H9 (cell line): ENCODE results near the gene LRP1B. TPM values are rescaled to one million over a fixed set of nuclear protein-coding genes. Genes with fewer than 3 reads are reported as not detected.

Experiments
- DNase-seq: peaks from one replicate; pipeline ENCODE4 v3.0.0-alpha.2; 2017
- H2AFZ ChIP-seq: one replicate; pipeline ENCODE4 v1.6.1; 2013; ENCODE audit warnings: mild to moderate bottlenecking, low read length, control low read depth, moderate library complexity
- H2AK5ac ChIP-seq: 2 replicates; pipeline ENCODE4 v1.6.1; 2013; ENCODE audit warnings: low read length, control low read depth, mixed read lengths; ENCODE audit not compliant: insufficient read length
- H2BK120ac ChIP-seq: one replicate; pipeline ENCODE4 v1.6.1; 2013; ENCODE audit warnings: low read depth, mild to moderate bottlenecking, low read length, control low read depth, inconsistent platforms; ENCODE audit not compliant: poor library complexity, severe bottlenecking
- H2BK12ac ChIP-seq: 2 replicates; pipeline ENCODE4 v1.6.1; 2013; ENCODE audit warnings: low read length, control low read depth, mixed read lengths, low read depth; ENCODE audit not compliant: insufficient read length
- H2BK15ac ChIP-seq: 2 replicates; pipeline ENCODE4 v1.6.1; 2013; ENCODE audit warnings: low read depth, low read length, control low read depth
- H2BK20ac ChIP-seq: one replicate; pipeline ENCODE4 v1.6.1; 2013; ENCODE audit warnings: low read depth, mild to moderate bottlenecking, low read length, control low read depth, inconsistent platforms; ENCODE audit not compliant: poor library complexity, severe bottlenecking
- H2BK5ac ChIP-seq: 2 replicates; pipeline ENCODE4 v1.6.1; 2013; ENCODE audit warnings: low read length, control low read depth, mixed read lengths; ENCODE audit not compliant: insufficient read length
- H3K14ac ChIP-seq: 2 replicates; pipeline ENCODE4 v1.6.1; 2013; ENCODE audit warnings: low read length, control low read depth; ENCODE audit not compliant: insufficient read depth
- H3K18ac ChIP-seq: 2 replicates; pipeline ENCODE4 v1.6.1; 2013; ENCODE audit warnings: low read depth, mild to moderate bottlenecking, mixed read lengths, low read length, control low read depth; ENCODE audit not compliant: insufficient read length
- H3K23ac ChIP-seq: 2 replicates; pipeline ENCODE4 v1.6.1; 2013; ENCODE audit warnings: low read length, control low read depth, mixed read lengths, low read depth; ENCODE audit not compliant: insufficient read length
- H3K23me2 ChIP-seq: 2 replicates; pipeline ENCODE4 v1.6.1; 2013; ENCODE audit warnings: low read depth, mild to moderate bottlenecking, mixed read lengths, low read length, control low read depth; ENCODE audit not compliant: insufficient read length, poor library complexity, severe bottlenecking
- H3K27ac ChIP-seq: 2 replicates; pipeline ENCODE4 v1.5.1; 2013; ENCODE audit warnings: low read length, control low read depth, mixed read lengths, low read depth; ENCODE audit not compliant: insufficient read length
- H3K27me3 ChIP-seq: 2 replicates; pipeline ENCODE4 v1.6.1; 2013; ENCODE audit warnings: low read length, control low read depth, inconsistent platforms; ENCODE audit not compliant: insufficient read depth
- H3K4ac ChIP-seq: 2 replicates; pipeline ENCODE4 v1.6.1; 2013; ENCODE audit warnings: low read depth, mild to moderate bottlenecking, control low read depth, inconsistent platforms, low read length, moderate library complexity
- H3K4me1 ChIP-seq: 2 replicates; pipeline ENCODE4 v1.6.1; 2013; ENCODE audit warnings: low read length, control low read depth, inconsistent platforms; ENCODE audit not compliant: insufficient read depth
- H3K4me2 ChIP-seq: 2 replicates; pipeline ENCODE4 v1.6.1; 2013; ENCODE audit warnings: low read length, control low read depth, mixed read lengths; ENCODE audit not compliant: insufficient read length, insufficient read depth
- H3K56ac ChIP-seq: 2 replicates; pipeline ENCODE4 v1.6.1; 2013; ENCODE audit warnings: low read depth, mild to moderate bottlenecking, mixed read lengths, low read length, control low read depth; ENCODE audit not compliant: insufficient read length
- H3K79me1 ChIP-seq: 2 replicates; pipeline ENCODE4 v1.6.1; 2013; ENCODE audit warnings: low read depth, mild to moderate bottlenecking, moderate library complexity, low read length, control low read depth, inconsistent platforms; ENCODE audit not compliant: insufficient read depth, poor library complexity, severe bottlenecking
- H3K79me2 ChIP-seq: 2 replicates; pipeline ENCODE4 v1.6.1; 2013; ENCODE audit warnings: low read length, control low read depth, inconsistent platforms; ENCODE audit not compliant: insufficient read depth
- H3K9ac ChIP-seq: 2 replicates; pipeline ENCODE4 v1.6.1; 2013; ENCODE audit warnings: low read length, control low read depth, mixed read lengths; ENCODE audit not compliant: insufficient read length; ENCODE audit errors: extremely low read depth
- H3K9me3 ChIP-seq: one replicate; pipeline ENCODE4 v1.6.1; 2013; ENCODE audit warnings: low read depth, low read length, inconsistent platforms; ENCODE audit not compliant: control insufficient read depth
- H3T11ph ChIP-seq: one replicate; pipeline ENCODE4 v1.6.1; 2013; ENCODE audit warnings: mild to moderate bottlenecking, low read length, control low read depth, inconsistent platforms
- H4K20me1 ChIP-seq: one replicate; pipeline ENCODE4 v1.6.1; 2013; ENCODE audit not compliant: control insufficient read depth, insufficient read length, insufficient read depth
- H4K5ac ChIP-seq: 2 replicates; pipeline ENCODE4 v1.6.1; 2013; ENCODE audit warnings: low read depth, mild to moderate bottlenecking, mixed read lengths, low read length, control low read depth; ENCODE audit not compliant: insufficient read length
- H4K8ac ChIP-seq: replicated peaks from 2 replicates; pipeline ENCODE4 v1.6.1; 2013; ENCODE audit warnings: low read length, control low read depth, mixed read lengths, low read depth; ENCODE audit not compliant: insufficient read length
- H4K91ac ChIP-seq: 2 replicates; pipeline ENCODE4 v1.6.1; 2013; ENCODE audit warnings: low read depth, mild to moderate bottlenecking, moderate library complexity, mixed read lengths, low read length, control low read depth; ENCODE audit not compliant: insufficient read length
- H3K27ac Mint-ChIP-seq, 3 experiments: 2 replicates in 2 of 3; 3 replicates in 1 of 3; pipeline ENCODE4 v1.8.0; 2020 to 2021; ENCODE audit warnings: mixed read lengths in 3 of 3, mild to moderate bottlenecking in 1 of 3, moderate library complexity in 1 of 3
- H3K27me3 Mint-ChIP-seq: 2 replicates; pipeline ENCODE4 v1.8.0; 2021; ENCODE audit warnings: low read depth, mild to moderate bottlenecking, moderate library complexity, mixed read lengths
- H3K36me3 Mint-ChIP-seq, 3 experiments: 2 replicates in 2 of 3; 3 replicates in 1 of 3; pipeline ENCODE4 v1.8.0; 2020 to 2021; ENCODE audit warnings: low read depth in 3 of 3, mixed read lengths in 3 of 3; ENCODE audit not compliant: insufficient read depth in 1 of 3
- H3K4me1 Mint-ChIP-seq, 2 experiments: 2 replicates each; pipeline ENCODE4 v1.8.0; 2020; ENCODE audit warnings: mixed read lengths in 2 of 2
- H3K4me3 Mint-ChIP-seq, 2 experiments: 2 replicates in 1 of 2; 3 replicates in 1 of 2; pipeline ENCODE4 v1.8.0; 2020 to 2021; ENCODE audit warnings: mild to moderate bottlenecking in 2 of 2, mixed read lengths in 2 of 2, moderate library complexity in 1 of 2
- H3K9me3 Mint-ChIP-seq, 2 experiments: 2 replicates in 1 of 2; 3 replicates in 1 of 2; pipeline ENCODE4 v1.8.0; 2020; ENCODE audit warnings: mild to moderate bottlenecking in 2 of 2, mixed read lengths in 2 of 2, moderate library complexity in 1 of 2
- WGBS: extraction: QIAGEN DNeasy Blood & Tissue Kit; methylation state at CpG from one replicate; pipeline ENCODE4 v1.1.7; 2013; ENCODE audit warnings: missing lambda C conversion rate, low lambda C conversion rate, mixed read lengths; ENCODE audit not compliant: insufficient read length; ENCODE audit errors: extremely low coverage; 5-methylcytosine and 5-hydroxymethylcytosine counted together
- total RNA-seq: library from RNA; stranded (reverse); gene quantifications from 2 replicates; pipeline ENCODE4 v1.2.1, GENCODE V29; 2021
- TF ChIP-seq, protein P1 (sequence below): fragments of 200-600 bp; sonication (generic); conservative IDR thresholded peaks from 3 replicates; pipeline ENCODE4 v1.8.0; 2021; ENCODE audit warnings: antibody characterized with exemption, mild to moderate bottlenecking

The LRP1B gene
- total RNA-seq, 1 experiment from 2014 or later: not detected

DNA sequence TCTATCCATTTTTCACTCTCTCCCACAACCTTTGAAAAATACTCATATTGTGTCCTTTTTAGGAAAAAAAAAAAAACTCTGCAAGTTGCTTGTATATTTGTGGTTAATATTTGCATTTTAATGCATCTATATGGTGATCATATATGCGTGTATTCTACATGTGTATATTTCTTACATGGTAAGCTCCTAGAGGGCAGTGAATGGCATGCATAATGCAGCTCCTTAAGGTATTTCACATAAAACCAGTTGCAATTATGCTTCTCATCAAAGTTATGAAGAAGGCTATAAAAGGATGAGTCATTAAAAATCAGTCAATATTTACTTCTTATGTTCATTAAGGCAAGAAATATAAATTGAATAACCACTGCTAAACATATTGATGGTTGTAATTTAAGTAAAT, 100.8 kb downstream of the LRP1B start:
- peaks cover 2% of the 10 kb centered on the region; the same call in 1 of the 2 replicates for H3K4me1 ChIP-seq
- H3K9me3 ChIP-seq: no peaks in the 10 kb centered on the region
- no peaks in the 10 kb centered on the region for H3K9me3 Mint-ChIP-seq
- no peak overlapping the region for H3K56ac ChIP-seq
- no peak overlapping the region for H2BK5ac ChIP-seq
- DNase-seq: no peak
- H3K4me1 Mint-ChIP-seq: peaks cover 11 to 14% of the 10 kb centered on the region in 2 experiments
- no peak overlapping the region for H2BK15ac ChIP-seq
- no peak overlapping the region for H3K4me2 ChIP-seq
- H3K27ac Mint-ChIP-seq: no peak overlapping the region; a peak in 1 of 7 replicates
- no peaks in the 10 kb centered on the region for H4K20me1 ChIP-seq
- no peaks in the 10 kb centered on the region for H3K79me2 ChIP-seq
- H3K27ac ChIP-seq: no peak overlapping the region
- H2BK12ac ChIP-seq: no peak overlapping the region
- no peaks in the 10 kb centered on the region for H3K36me3 Mint-ChIP-seq
- H3K27me3 ChIP-seq: no peaks in the 10 kb centered on the region
- TF ChIP-seq, protein P1, sequence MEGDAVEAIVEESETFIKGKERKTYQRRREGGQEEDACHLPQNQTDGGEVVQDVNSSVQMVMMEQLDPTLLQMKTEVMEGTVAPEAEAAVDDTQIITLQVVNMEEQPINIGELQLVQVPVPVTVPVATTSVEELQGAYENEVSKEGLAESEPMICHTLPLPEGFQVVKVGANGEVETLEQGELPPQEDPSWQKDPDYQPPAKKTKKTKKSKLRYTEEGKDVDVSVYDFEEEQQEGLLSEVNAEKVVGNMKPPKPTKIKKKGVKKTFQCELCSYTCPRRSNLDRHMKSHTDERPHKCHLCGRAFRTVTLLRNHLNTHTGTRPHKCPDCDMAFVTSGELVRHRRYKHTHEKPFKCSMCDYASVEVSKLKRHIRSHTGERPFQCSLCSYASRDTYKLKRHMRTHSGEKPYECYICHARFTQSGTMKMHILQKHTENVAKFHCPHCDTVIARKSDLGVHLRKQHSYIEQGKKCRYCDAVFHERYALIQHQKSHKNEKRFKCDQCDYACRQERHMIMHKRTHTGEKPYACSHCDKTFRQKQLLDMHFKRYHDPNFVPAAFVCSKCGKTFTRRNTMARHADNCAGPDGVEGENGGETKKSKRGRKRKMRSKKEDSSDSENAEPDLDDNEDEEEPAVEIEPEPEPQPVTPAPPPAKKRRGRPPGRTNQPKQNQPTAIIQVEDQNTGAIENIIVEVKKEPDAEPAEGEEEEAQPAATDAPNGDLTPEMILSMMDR: no peak
- H4K5ac ChIP-seq: no peak overlapping the region
- H2AK5ac ChIP-seq: no peak overlapping the region
- H3K18ac ChIP-seq: no peak overlapping the region
- H3K23ac ChIP-seq: no peak overlapping the region
- H3K79me1 ChIP-seq: no peaks in the 10 kb centered on the region
- no peak overlapping the region for H3K4me3 Mint-ChIP-seq
- no peaks in the 10 kb centered on the region for H3K23me2 ChIP-seq
- no peak overlapping the region for H2BK120ac ChIP-seq
- H4K8ac ChIP-seq: no peak overlapping the region
- H3K9ac ChIP-seq: no peak overlapping the region
- H3K27me3 Mint-ChIP-seq: no peaks in the 10 kb centered on the region
- no CpG with 5 or more reads among the region's 1 CpG for WGBS
- H3K14ac ChIP-seq: no peak overlapping the region
- H4K91ac ChIP-seq: no peak overlapping the region
- no peak overlapping the region for H2BK20ac ChIP-seq
- H2AFZ ChIP-seq: no peak overlapping the region
- no peak overlapping the region for H3T11ph ChIP-seq
- H3K4ac ChIP-seq: no peak overlapping the region
